Transverse colon (tissue), 4 donors: ENCODE data around the gene SLC39A7.

Experiments
- POLR2AphosphoS5 ChIP-seq, 3 donors: sonication (generic); formaldehyde crosslinking; IDR thresholded peaks; one replicate each; pipeline ENCODE4 v1.6.1; 2016; ENCODE audit warnings: antibody characterized with exemption in 3 of 3
- TF ChIP-seq, protein P1 (sequence below), 5 experiments: fragments of 200-600 bp in 3 of 5; fragments of 450-650 bp in 2 of 5; sonication (generic) in 3 of 5; IDR thresholded peaks; 1 replicate in 2 of 5; 2 replicates in 3 of 5; pipeline ENCODE4 v1.5.1; 2016 to 2017; ENCODE audit warnings: antibody characterized with exemption in 5 of 5, inconsistent platforms in 3 of 5, mild to moderate bottlenecking in 2 of 5, moderate library complexity in 1 of 5

DNA sequence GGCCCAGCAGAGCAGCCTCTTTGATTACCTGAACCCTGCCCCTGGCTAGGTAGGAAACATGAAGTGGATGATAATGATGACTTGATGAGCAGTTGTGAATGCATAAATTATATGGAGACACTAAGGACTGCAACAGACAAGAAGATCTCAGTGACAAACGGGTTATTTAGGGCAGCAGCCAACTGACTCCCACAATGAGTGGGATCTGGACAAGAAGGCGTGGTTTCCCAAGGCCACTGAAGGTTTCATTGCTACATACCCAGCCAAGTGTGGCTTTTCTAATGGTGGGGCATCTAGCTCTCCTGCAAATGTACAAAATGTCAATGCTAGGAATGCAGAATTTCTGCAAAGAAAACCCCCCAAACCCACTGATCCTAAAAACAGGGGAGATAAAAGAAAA lies 37.1 kb downstream of the SLC39A7 start:
- no peak for TF ChIP-seq POLR2AphosphoS5 (IDR thresholded peaks at IDR 0.05)
- TF ChIP-seq, protein P1, sequence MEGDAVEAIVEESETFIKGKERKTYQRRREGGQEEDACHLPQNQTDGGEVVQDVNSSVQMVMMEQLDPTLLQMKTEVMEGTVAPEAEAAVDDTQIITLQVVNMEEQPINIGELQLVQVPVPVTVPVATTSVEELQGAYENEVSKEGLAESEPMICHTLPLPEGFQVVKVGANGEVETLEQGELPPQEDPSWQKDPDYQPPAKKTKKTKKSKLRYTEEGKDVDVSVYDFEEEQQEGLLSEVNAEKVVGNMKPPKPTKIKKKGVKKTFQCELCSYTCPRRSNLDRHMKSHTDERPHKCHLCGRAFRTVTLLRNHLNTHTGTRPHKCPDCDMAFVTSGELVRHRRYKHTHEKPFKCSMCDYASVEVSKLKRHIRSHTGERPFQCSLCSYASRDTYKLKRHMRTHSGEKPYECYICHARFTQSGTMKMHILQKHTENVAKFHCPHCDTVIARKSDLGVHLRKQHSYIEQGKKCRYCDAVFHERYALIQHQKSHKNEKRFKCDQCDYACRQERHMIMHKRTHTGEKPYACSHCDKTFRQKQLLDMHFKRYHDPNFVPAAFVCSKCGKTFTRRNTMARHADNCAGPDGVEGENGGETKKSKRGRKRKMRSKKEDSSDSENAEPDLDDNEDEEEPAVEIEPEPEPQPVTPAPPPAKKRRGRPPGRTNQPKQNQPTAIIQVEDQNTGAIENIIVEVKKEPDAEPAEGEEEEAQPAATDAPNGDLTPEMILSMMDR (IDR thresholded peaks at IDR 0.05), result no peak
